NT2/D1 (cell line): Measurements from ENCODE around the gene UCP2.

Experiments used
- YY1 ChIP-seq: IDR thresholded peaks from 2 replicates; pipeline ENCODE4 v1.6.1; 2011; ENCODE audit not compliant: insufficient read length, insufficient read depth
- ZNF274 ChIP-seq: IDR thresholded peaks from 2 replicates; pipeline ENCODE4 v1.6.1; 2011; ENCODE audit warnings: mild to moderate bottlenecking, low read depth, low read length

- TF ChIP-seq ZNF274 (no peak), YY1 (no peak)
Measured at GRCh38 chr11:73969991-73970800, 12.4 kb downstream of the UCP2 start.
